SK-N-MC (cell line): ENCODE data around the gene BUB1B.

ENCODE experiments used
- EZH2 ChIP-seq: fragments of 200-600 bp; sonication (generic); IDR thresholded peaks from one replicate; pipeline ENCODE4 v1.6.1; 2017; ENCODE audit warnings: antibody characterized with exemption
- POLR2AphosphoS5 ChIP-seq: IDR thresholded peaks from 2 replicates; pipeline ENCODE4 v1.6.1; 2012; ENCODE audit warnings: mild to moderate bottlenecking, low read depth, low read length, borderline replicate concordance

GRCh38 chr15:40204100-40204499 is 43.2 kb downstream of the BUB1B start:
- TF ChIP-seq POLR2AphosphoS5 (no peak), EZH2 (no peak)
